ENCODE data around the gene PCDHA3.

- TF ChIP-seq EZH2phosphoT487 (IDR thresholded peaks at IDR 0.05; ENCODE audit: borderline replicate concordance) (no peak), CTCF (conservative IDR thresholded peaks at IDR 0.05; ENCODE audit: low read length) (no peak)
These were observed 35.0 kb downstream of the PCDHA3 start for GRCh38 chr5:140835622-140836510.
